Frontal cortex (tissue), 4 donors: Measurements from ENCODE around the gene CFAP97D2. TPM values are rescaled to one million over a fixed set of nuclear protein-coding genes. Genes with fewer than 3 reads are reported as not detected.
"Not testable (repeated sequence)": the region's sequence is repeated elsewhere in the genome, so short reads cannot be mapped to it uniquely, and the experiment has no call there.

Experiments used
- DNase-seq, 2 donors: peaks; one replicate each; pipeline ENCODE4 v3.0.0; 2012; ENCODE audit warnings: low spot score in 2 of 2
- FAIRE-seq: peaks from 2 replicates; lab custom pipeline; 2012; peaks lifted over from hg19 to GRCh38; lab: Jason Lieb, UNC
- total RNA-seq: library from RNA; depleted of rRNA; stranded (reverse); fragments of >200 nt; gene quantifications from one replicate; pipeline ENCODE4 v1.2.3, GENCODE V29; 2014
- donor health status: control.
- donor health status: control.
- donor health status: control.

CFAP97D2 gene
- total RNA-seq, 1 donor from 2014 or later, result not detected

DNA sequence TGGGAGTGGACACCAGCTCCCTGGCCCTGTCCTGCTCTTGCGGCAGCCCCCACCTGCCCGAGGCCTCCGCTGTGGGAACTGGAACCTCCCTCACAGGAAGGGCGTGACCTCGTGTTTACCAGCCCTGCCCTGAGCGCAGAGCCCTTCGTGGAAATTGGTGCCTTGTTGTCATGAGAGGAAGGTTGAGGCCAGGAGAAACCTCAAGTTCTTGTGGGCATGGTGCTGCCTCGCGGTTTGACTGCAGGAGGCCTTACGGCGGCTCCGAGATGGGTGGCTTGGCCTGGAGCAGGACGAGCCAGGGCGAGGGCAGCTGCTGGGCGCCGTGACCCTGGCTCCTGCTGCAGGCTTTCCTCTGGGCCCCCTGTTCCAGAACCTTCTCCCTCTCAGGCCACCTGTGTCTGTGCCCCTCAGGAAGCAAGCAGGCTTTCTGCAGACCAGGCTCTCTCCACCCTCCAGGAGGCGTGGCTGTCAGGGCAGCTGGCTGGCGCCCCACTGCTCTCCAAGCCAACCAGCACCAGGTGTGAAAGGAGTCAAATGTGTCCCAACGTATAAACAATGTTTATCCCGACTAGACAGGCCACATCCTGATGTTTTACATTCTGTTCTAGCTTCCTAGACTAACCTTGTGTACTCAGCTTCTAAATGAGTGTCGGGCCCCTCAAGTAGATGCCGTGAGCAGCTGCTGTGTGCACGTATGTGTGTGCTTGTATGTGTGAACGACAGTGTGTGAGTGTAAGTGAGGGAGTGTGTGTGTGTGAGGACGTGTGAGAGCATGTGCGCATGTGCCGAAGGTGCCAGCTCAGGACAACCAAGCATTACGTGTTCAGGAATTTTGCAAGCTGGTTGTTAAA lies 36.2 kb upstream of the CFAP97D2 start:
- DNase-seq, result no peak

DNA sequence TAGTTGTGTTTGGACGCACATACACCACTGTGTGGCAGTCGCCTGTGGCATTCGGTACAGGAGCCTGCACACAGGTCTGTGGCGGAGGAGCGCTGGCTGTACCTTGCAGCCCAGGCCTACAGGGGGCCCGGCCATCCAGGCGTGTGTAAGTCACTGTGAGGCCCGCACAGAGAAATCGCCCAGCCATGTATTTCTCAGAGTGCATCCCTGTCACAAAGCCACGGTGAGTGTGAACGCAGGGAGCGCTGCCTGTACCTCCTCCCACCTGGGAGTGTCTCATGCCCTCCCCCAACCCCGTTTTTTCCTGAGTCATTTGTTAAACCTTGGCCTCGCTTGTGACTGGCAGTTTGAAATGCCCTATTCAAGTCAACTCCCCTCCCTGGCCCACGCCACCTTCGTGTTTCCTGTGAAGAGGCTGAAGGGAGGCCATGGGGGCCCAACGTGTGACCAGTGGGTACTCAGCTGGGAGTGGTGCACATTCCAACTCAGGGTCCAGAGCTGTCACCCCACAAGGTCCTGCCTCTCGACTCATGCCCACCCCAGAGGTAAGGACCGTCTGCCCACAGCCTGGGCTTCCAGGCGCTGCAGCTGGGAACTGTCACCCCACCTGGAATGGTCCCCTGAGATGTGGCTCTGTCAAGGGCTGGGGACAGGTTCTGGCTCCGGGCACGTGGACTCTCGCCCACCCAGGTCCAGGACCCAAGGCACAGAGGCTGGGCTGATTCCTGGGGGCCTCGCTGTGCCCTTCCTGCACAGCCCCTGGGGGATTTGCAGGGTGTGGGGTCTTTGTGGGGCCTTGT lies 35.1 kb upstream of the CFAP97D2 start:
- no peak for FAIRE-seq
- no peak for DNase-seq

More for the DNA sequence above, 36.2 kb upstream of the CFAP97D2 start:
- no peak for FAIRE-seq

- DNase-seq (no peak), FAIRE-seq (no peak)
Observed at GRCh38 chr13:114144606-114145244, 34.3 kb upstream of the CFAP97D2 start.

- DNase-seq (no peak), FAIRE-seq (no peak)
Observed at GRCh38 chr13:114145256-114145655, 33.8 kb upstream of the CFAP97D2 start.

GRCh38 chr13:114145722-114146121 lies 33.3 kb upstream of the CFAP97D2 start:
- DNase-seq (no peak), FAIRE-seq (no peak)

DNA sequence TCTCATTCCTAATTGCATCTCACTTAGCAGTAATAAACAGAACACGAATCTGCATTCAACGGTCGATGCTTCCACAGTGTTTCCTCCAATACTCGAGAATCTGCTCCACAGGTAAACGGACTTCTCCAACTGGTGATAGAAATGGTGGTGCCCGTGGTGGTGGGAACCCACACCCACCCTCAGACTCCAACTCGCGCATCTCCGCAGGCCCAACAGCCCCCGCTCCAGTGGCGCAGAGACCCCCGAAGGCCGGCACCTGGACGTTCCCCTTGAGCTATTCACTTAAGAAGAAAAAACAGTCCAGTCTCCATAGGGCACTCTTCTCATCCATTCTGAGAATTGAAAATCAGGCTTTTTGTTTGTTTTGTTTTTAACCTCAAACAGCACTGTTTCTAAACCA lies 32.9 kb upstream of the CFAP97D2 start:
- DNase-seq, result no peak
- no peak for FAIRE-seq

DNA sequence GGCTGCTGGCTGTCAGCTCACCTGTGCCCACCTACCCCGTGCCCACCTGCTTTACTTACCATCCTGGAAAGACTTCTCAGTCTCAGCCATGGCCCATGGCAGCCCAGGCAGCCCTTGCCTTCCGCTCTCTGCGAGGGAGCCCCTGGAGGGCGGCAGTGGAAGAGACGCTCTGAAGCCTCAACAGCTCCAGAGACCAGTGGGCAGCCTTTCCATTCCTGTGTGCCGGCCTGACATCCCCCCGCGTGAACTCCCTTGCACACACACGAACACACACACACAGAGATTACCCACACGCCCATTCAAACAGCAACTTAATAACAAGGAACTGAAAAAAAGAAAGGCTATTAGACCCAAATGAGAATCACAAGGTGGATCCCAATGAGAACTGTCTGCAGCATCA lies 32.4 kb upstream of the CFAP97D2 start:
- FAIRE-seq (no peak), DNase-seq (no peak)

- no peak for FAIRE-seq
Observed at GRCh38 chr13:114147803-114148520, 31.1 kb upstream of the CFAP97D2 start.

GRCh38 chr13:114148521-114148855 lies 30.6 kb upstream of the CFAP97D2 start:
- FAIRE-seq (no peak), DNase-seq (no peak)

More at GRCh38 chr13:114147803-114148520, 31.1 kb upstream of the CFAP97D2 start:
- DNase-seq, result no peak

- not testable (repeated sequence) for FAIRE-seq, DNase-seq
Observed at GRCh38 chr13:114148886-114149285, 30.2 kb upstream of the CFAP97D2 start.

DNA sequence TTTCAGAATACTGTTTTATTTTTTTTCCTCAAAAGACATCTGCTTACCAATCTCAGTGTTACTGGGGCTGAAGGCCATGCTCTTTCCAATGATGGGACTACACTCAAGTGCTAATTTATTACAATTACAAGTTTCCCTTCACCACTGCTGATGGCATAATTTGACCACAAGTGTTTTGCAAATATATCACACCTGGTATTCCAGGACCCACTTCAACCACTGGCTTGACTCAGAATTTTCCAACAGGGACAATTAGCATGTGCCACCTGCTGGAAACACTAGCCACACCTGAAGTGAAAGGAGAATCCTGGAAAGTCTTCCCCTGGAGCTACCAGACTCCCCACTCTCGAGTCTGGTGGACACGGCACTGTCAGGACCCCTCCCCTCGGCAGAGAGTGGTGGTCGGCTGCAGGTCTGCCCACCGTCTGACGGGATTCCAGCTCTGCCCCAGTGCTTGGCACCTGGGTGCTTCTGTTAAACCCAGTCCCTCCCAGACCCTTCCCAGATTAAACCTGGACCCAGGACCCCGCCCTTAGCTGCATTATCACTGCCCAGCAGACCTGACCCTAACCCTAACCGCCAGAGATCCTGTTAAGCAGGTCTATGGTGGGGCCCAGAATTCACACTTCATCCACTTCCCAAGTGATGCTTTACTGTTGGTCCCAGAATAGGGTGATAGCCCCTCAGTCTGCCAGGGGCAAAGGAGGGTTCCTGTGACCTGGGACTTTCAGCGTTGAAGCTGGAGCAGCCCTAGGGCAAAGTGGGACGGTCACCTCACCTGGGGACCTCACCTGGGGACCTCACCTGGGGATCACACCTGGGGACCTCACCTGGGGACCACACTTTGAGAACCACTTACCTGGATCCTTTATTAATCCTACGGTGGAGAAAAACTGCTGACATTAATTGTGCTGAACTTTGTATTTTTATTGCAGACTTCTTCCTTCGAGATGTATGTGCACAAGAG lies 29.0 kb upstream of the CFAP97D2 start:
- FAIRE-seq (no peak), DNase-seq (no peak)

DNA sequence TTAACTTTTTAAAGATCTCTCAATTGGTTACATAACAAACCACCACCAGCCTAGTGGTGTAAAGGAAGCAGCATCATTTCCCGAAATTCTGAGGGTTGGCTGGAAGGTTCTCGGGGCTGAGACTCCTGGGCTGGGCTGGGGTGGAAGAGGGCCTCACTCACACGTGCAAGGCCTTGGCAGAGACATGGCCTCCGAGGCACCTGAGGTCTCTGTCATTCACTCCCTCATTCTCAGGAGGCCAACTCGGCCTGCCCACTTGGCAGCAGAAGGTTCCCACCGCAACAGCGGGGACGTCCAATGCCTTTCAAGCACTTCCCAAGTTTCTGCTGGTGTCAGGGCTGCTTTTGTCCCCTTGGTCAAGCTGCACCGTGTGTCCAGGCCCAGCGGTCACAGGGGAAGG lies 28.0 kb upstream of the CFAP97D2 start:
- FAIRE-seq (no peak), DNase-seq (no peak)

DNA sequence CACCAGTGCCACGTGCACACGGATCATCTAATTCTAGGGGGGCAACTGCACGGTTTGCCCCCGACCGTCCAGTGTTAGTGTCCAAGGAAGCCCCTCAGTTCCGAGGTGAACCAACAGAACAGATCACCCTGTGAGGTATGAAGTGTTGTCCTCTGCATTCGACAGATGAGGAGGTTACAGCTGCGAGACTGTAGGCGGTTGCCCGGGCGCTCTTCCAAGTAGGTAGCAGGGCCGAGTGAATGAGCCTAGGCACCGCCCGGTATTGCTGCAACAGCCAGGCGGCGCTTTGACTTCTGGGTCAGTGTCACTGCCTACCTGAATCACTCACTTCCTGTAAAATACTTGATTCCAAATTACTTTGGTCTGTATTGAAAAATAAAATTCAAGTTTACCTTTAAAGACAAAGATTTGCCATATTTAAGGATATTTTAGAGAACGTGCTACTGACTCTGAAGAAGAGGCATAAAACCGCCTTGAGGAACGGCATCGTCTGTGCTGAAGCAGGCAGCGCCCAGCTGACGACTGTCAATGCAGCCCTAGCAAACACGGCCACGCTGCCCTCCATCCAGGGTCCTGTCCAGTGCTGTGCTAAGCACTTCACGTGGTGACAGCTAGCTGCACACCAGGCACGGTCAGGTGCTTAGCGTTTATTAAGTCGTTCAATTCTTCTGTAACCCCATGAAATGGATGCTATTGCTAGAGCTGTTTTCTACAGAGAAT lies 27.3 kb upstream of the CFAP97D2 start:
- FAIRE-seq (no peak), DNase-seq (no peak)

DNA sequence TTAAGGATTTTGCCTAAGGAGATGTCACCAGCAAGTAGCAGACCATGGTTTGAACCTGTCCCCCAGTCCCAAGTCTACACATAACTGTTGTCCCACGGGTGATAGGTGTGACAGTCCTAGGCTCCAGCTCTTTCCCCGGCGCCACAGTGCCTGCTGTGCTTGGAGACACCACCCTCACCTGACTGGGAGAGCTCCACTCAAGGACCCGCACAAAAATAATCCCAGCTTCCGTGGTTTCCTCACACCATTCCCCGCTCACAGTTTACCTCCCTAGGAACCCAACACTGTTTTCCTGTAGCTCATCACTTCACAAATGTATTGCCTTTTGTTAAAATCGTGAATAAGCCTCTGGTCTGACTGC lies 26.8 kb upstream of the CFAP97D2 start:
- FAIRE-seq, result no peak

GRCh38 chr13:114152831-114153371 lies 26.2 kb upstream of the CFAP97D2 start:
- FAIRE-seq (no peak), DNase-seq (no peak)

More for the DNA sequence above, 26.8 kb upstream of the CFAP97D2 start:
- no peak for DNase-seq

DNA sequence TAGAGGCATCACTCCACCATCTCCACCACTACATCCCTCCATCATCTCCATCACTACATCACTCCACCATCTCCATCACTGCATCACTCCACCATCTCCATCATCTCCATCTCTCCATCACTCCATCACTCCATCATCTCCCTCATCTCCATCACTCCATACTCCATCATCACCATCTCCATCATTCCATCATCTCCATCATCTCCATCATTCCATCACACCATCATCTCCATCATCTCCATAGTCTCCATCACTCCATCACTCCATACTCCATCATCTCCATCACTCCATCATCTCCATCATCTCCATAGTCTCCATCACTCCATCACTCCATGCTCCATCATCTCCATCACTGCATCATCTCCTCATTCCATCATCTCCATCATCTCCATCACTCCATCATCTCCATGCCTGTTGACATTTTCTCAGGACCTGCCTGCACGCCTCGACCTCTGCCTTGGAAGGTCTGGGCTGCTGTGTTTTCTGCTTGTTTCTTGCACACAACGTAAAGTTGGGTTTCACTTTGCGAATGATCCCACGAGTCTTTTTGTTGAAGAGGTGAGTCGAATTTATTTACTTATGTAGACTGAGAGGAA lies 25.5 kb upstream of the CFAP97D2 start:
- DNase-seq (no peak), FAIRE-seq (no peak)

GRCh38 chr13:114154476-114154875 lies 24.6 kb upstream of the CFAP97D2 start:
- DNase-seq (no peak), FAIRE-seq (no peak)

GRCh38 chr13:114155320-114155719 lies 23.7 kb upstream of the CFAP97D2 start:
- FAIRE-seq, result no peak

More at GRCh38 chr13:114155320-114155719, 23.7 kb upstream of the CFAP97D2 start:
- no peak for DNase-seq
